Suppressor macrophage (primary cell): ENCODE data around the gene LHX8.
"Not testable (repeated sequence)": the region's sequence is repeated elsewhere in the genome, so short reads cannot be mapped to it uniquely, and the experiment has no call there.

Experiments
- DNase-seq, 4 experiments: peaks; one replicate each; pipeline ENCODE4 v3.0.0-alpha.2; 2020 to 2022

Gene LHX8

GRCh38 chr1:75132812-75133619, 1.2 kb upstream of the LHX8 start:
- no peak for DNase-seq

- no peak for DNase-seq
Measured at GRCh38 chr1:75134647-75135572, 722 bp downstream of the LHX8 start.

GRCh38 chr1:75135573-75136194, 1.5 kb downstream of the LHX8 start:
- no peak for DNase-seq

GRCh38 chr1:75136195-75136815, 2.1 kb downstream of the LHX8 start:
- DNase-seq = no peak

- DNase-seq = peak in 1 of 4 experiments; percentile 14
Measured at GRCh38 chr1:75136921-75137641, 2.9 kb downstream of the LHX8 start.

GRCh38 chr1:75152092-75152491, 17.9 kb downstream of the LHX8 start:
- no peak for DNase-seq

GRCh38 chr1:75159154-75159553, 25.0 kb downstream of the LHX8 start:
- DNase-seq = no peak

GRCh38 chr1:75165264-75165663, 31.1 kb downstream of the LHX8 start:
- DNase-seq = no peak

- DNase-seq = no peak
Measured at GRCh38 chr1:75166821-75167220, 32.6 kb downstream of the LHX8 start.

- no peak for DNase-seq
Measured at GRCh38 chr1:75170011-75170410, 35.8 kb downstream of the LHX8 start.

GRCh38 chr1:75170981-75171380, 36.8 kb downstream of the LHX8 start:
- DNase-seq = no peak

GRCh38 chr1:75171876-75172275, 37.7 kb downstream of the LHX8 start:
- DNase-seq = no peak

GRCh38 chr1:75172556-75172955, 38.4 kb downstream of the LHX8 start:
- DNase-seq = no peak

GRCh38 chr1:75174031-75174760, 40.0 kb downstream of the LHX8 start:
- DNase-seq = peak in 1 of 4 experiments; percentile 1

GRCh38 chr1:75181214-75181955, 47.2 kb downstream of the LHX8 start:
- not testable (repeated sequence) for DNase-seq

GRCh38 chr1:75188892-75189291, 54.7 kb downstream of the LHX8 start:
- no peak for DNase-seq

GRCh38 chr1:75198163-75198562, 64.0 kb downstream of the LHX8 start:
- no peak for DNase-seq

- DNase-seq = no peak
Measured at GRCh38 chr1:75198761-75199160, 64.6 kb downstream of the LHX8 start.

- no peak for DNase-seq
Measured at GRCh38 chr1:75202751-75203150, 68.6 kb downstream of the LHX8 start.
